WTC11 (cell line): Measurements from ENCODE around the gene HGS. TPM values are rescaled to one million over a fixed set of nuclear protein-coding genes. Genes with fewer than 3 reads are reported as not detected.

ENCODE experiments used
- ATAC-seq: fragments of 200-7000 bp; cut with Tn5 transposase; 2 replicates; pipeline ENCODE4 v1.10.0; 2021; ENCODE audit warnings: mild to moderate bottlenecking, moderate library complexity
- Bru-seq: library from RNA; stranded (reverse); fragments of 400-500 nt; gene quantifications from one replicate; lab custom pipeline; 2021; lab: Mats Ljungman, UMichigan
- CTCF ChIA-PET: fragments of 300-600 bp; sonication (Branson Sonifier 250); formaldehyde crosslinking; loops from one replicate; lab custom pipeline; 2021; ENCODE audit warnings: antibody characterized with exemption; lab: Charles Lee
- POLR2A ChIA-PET: fragments of 350-600 bp; sonication (Branson Sonifier 250); formaldehyde crosslinking; loops from one replicate; lab custom pipeline; 2021; ENCODE audit warnings: antibody characterized with exemption; lab: Charles Lee
- DNase-seq: peaks from one replicate; pipeline ENCODE4 v3.0.0; 2021; ENCODE audit warnings: low spot score
- H3K27ac Mint-ChIP-seq: 2 replicates; pipeline ENCODE4 v1.8.0; 2021; ENCODE audit warnings: mixed read lengths
- H3K27me3 Mint-ChIP-seq: 2 replicates; pipeline ENCODE4 v1.8.0; 2021; ENCODE audit warnings: low read depth, mild to moderate bottlenecking, moderate library complexity, mixed read lengths
- H3K36me3 Mint-ChIP-seq: 2 replicates; pipeline ENCODE4 v1.8.0; 2021; ENCODE audit warnings: mixed read lengths
- H3K4me1 Mint-ChIP-seq: 2 replicates; pipeline ENCODE4 v1.8.0; 2022; ENCODE audit warnings: mixed read lengths
- H3K4me3 Mint-ChIP-seq: 2 replicates; pipeline ENCODE4 v1.8.0; 2021; ENCODE audit warnings: mild to moderate bottlenecking, moderate library complexity, mixed read lengths
- H3K9me3 Mint-ChIP-seq: 2 replicates; pipeline ENCODE4 v1.8.0; 2021; ENCODE audit warnings: mixed read lengths
- ARID4B ChIP-seq: sonication (generic); formaldehyde crosslinking; IDR thresholded peaks from 2 replicates; pipeline ENCODE4 v1.8.0; 2023; ENCODE audit warnings: missing genetic modification reagents, mild to moderate bottlenecking, borderline replicate concordance
- ETV6 ChIP-seq: sonication (generic); formaldehyde crosslinking; IDR thresholded peaks from 2 replicates; pipeline ENCODE4 v1.8.1; 2022; ENCODE audit warnings: mild to moderate bottlenecking, missing genetic modification reagents
- GABPB1 ChIP-seq: sonication (generic); formaldehyde crosslinking; IDR thresholded peaks from 2 replicates; pipeline ENCODE4 v1.8.1; 2023; ENCODE audit warnings: mild to moderate bottlenecking, missing genetic modification reagents
- HMGA2 ChIP-seq: fragments of 250-450 bp; sonication (Bioruptor Pico); IDR thresholded peaks from 2 replicates; pipeline ENCODE4 v1.4.0; 2021; ENCODE audit warnings: mild to moderate bottlenecking, moderate library complexity
- JUN ChIP-seq: sonication (generic); formaldehyde crosslinking; IDR thresholded peaks from 2 replicates; pipeline ENCODE4 v1.8.0; 2023; ENCODE audit warnings: mild to moderate bottlenecking, missing genetic modification reagents
- MAX ChIP-seq: sonication (generic); formaldehyde crosslinking; IDR thresholded peaks from 2 replicates; pipeline ENCODE4 v1.8.0; 2022; ENCODE audit warnings: mild to moderate bottlenecking, missing genetic modification reagents
- NFYB ChIP-seq: sonication (generic); formaldehyde crosslinking; conservative IDR thresholded peaks from 2 replicates; pipeline ENCODE4 v1.8.0; 2022; ENCODE audit warnings: low read depth, missing genetic modification reagents
- OVOL2 ChIP-seq: fragments of 250-450 bp; sonication (Bioruptor Pico); IDR thresholded peaks from 2 replicates; pipeline ENCODE4 v1.9.0; 2021; ENCODE audit warnings: mild to moderate bottlenecking, borderline replicate concordance
- RELA ChIP-seq: sonication (generic); formaldehyde crosslinking; IDR thresholded peaks from 2 replicates; pipeline ENCODE4 v1.8.1; 2022; ENCODE audit warnings: missing genetic modification reagents, mild to moderate bottlenecking, borderline replicate concordance
- STAT6 ChIP-seq: sonication (generic); formaldehyde crosslinking; conservative IDR thresholded peaks from 2 replicates; pipeline ENCODE4 v1.8.1; 2023; ENCODE audit warnings: mild to moderate bottlenecking, low read depth, missing genetic modification reagents, moderate library complexity
- TCF7 ChIP-seq: sonication (generic); formaldehyde crosslinking; IDR thresholded peaks from 2 replicates; pipeline ENCODE4 v1.8.0; 2022; ENCODE audit warnings: mild to moderate bottlenecking, low read depth, missing genetic modification reagents, moderate library complexity
- TEAD1 ChIP-seq: sonication (generic); formaldehyde crosslinking; IDR thresholded peaks from 2 replicates; pipeline ENCODE4 v1.8.0; 2022; ENCODE audit warnings: mild to moderate bottlenecking, missing genetic modification reagents
- TEAD4 ChIP-seq: sonication (generic); formaldehyde crosslinking; IDR thresholded peaks from 2 replicates; pipeline ENCODE4 v1.8.0; 2022; ENCODE audit warnings: mild to moderate bottlenecking, missing genetic modification reagents
- ZNF121 ChIP-seq: sonication (generic); formaldehyde crosslinking; IDR thresholded peaks from 2 replicates; pipeline ENCODE4 v1.8.0; 2023; ENCODE audit warnings: missing genetic modification reagents
- ZNF317 ChIP-seq: sonication (generic); formaldehyde crosslinking; IDR thresholded peaks from 2 replicates; pipeline ENCODE4 v1.8.1; 2023; ENCODE audit warnings: low read depth, mild to moderate bottlenecking, moderate library complexity, missing genetic modification reagents, borderline replicate concordance
- long read RNA-seq, 3 experiments: library from RNA in 1 of 3; library from capped mRNA in 1 of 3; library from polyadenylated mRNA in 1 of 3; unstranded in 2 of 3; stranded (forward) in 1 of 3; transcript quantifications; one replicate each; pipeline ENCODE4 v2.0.0, GENCODE V29; 2021
- total RNA-seq: library from RNA; stranded (reverse); gene quantifications from 3 replicates; pipeline ENCODE4 v1.2.3, GENCODE V29; 2021

Gene HGS
- total RNA-seq, result 83.7 to 113 TPM (median 90.8 TPM) in 3 replicates
- Bru-seq, nascent RNA, result percentile 55 among the genes with signal in this experiment
- long read RNA-seq, experiment 1, transcript HGS-201 (22 exons, 2,970 nt), result major isoform, 342 of 570 reads
- long read RNA-seq, experiment 1, partial matches to known transcripts, result 65 of 570 reads
- long read RNA-seq, experiment 1, other reads (novel, unspliced or antisense), result 163 of 570 reads
- long read RNA-seq, experiment 2, partial matches to known transcripts, result 47 of 88 reads
- long read RNA-seq, experiment 2, other reads (novel, unspliced or antisense), result 41 of 88 reads
- long read RNA-seq, experiment 3, transcript HGS-201 (22 exons, 2,970 nt), result major isoform, 8 of 13 reads
- long read RNA-seq, experiment 3, partial matches to known transcripts, result 0 of 13 reads
- long read RNA-seq, experiment 3, other reads (novel, unspliced or antisense), result 5 of 13 reads

GRCh38 chr17:81683584-81684441, at the start of gene HGS, which contains the start of gene ARL16:
TSS of gene HGS (plus strand) at chr17:81684011. CDS start at chr17:81684067, 56 bp downstream.
TSS of gene ARL16 (minus strand) at chr17:81683797. CDS start at chr17:81683753, 44 bp downstream.
- Mint-ChIP-seq H3K4me3 (peak within 1 kb of the TSS; percentile 86), H3K36me3 (peaks cover 23% of the 10 kb centered on the region), H3K27ac (peak within 1 kb of the TSS; percentile 84), H3K4me1 (peaks cover 12% of the 10 kb centered on the region), H3K27me3 (no peaks in the 10 kb centered on the region; the same call in 1 of the 2 replicates), H3K9me3 (no peaks in the 10 kb centered on the region)
- ChIA-PET CTCF (interaction anchor here (0.9 to 2.7 kb wide), 8 partner anchors 8 to 186 kb away, joined by 3 to 15 read pairs (median 7); partner anchors contain the start of gene MRPL12), POLR2A (interaction anchor here (0.8 to 1.2 kb wide), 5 partner anchors 10 to 354 kb away, joined by 3 to 6 read pairs (median 3); partner anchors contain the start of genes CCDC137, DCXR, MRPL12 and OXLD1)
- TF ChIP-seq ZNF317 (CRISPR knock-in tag) (0 out of 2 replicates have a peak, but pooled peaks have one; percentile 40), HMGA2 (no peak), ARID4B (peak; percentile 73; the same call in 1 of the 2 replicates), NFYB (CRISPR knock-in tag) (peak; percentile 94), ZNF121 (CRISPR knock-in tag) (no peak), STAT6 (CRISPR knock-in tag) (no peak), GABPB1 (peak; percentile 32), RELA (peak; percentile 90; the same call in 1 of the 2 replicates), TEAD4 (CRISPR knock-in tag) (0 out of 2 replicates have a peak, but pooled peaks have one; percentile 34), TEAD1 (CRISPR knock-in tag) (peak; percentile 71; the same call in 1 of the 2 replicates), ETV6 (peak; percentile 66; the same call in 1 of the 2 replicates), OVOL2 (CRISPR knock-in tag) (0 out of 2 replicates have a peak, but pooled peaks have one; percentile 57), JUN (CRISPR knock-in tag) (no peak), TCF7 (CRISPR knock-in tag) (no peak), MAX (CRISPR knock-in tag) (peak; percentile 58; the same call in 1 of the 2 replicates)
- peak; percentile 98 for ATAC-seq
- DNase-seq, result peak; percentile 98
